Keratinocyte (primary cell): ENCODE measurements around the gene TDRKH. TPM values are rescaled to one million over a fixed set of nuclear protein-coding genes. Genes with fewer than 3 reads are reported as not detected.

Source experiments
- DNase-seq: peaks from one replicate; pipeline ENCODE4 v3.0.0-alpha.2; 2011; ENCODE audit warnings: low read depth, missing footprints, low spot score
- FAIRE-seq: peaks from 2 replicates; lab custom pipeline; 2011; peaks lifted over from hg19 to GRCh38; lab: Jason Lieb, UNC
- H2AFZ ChIP-seq: 2 replicates; pipeline ENCODE4 v1.6.0; 2012; ENCODE audit warnings: low read length, control low read depth, inconsistent platforms; ENCODE audit not compliant: control insufficient read depth
- H3K27ac ChIP-seq: 2 replicates; pipeline ENCODE4 v1.5.1; 2011; ENCODE audit warnings: low read length; ENCODE audit not compliant: control insufficient read depth, insufficient read depth
- H3K27me3 ChIP-seq: 3 replicates; pipeline ENCODE4 v1.6.0; 2011; ENCODE audit warnings: low read length; ENCODE audit not compliant: control insufficient read depth, insufficient read depth; ENCODE audit errors: extremely low read depth
- H3K36me3 ChIP-seq, 2 experiments: 2 replicates in 1 of 2; 3 replicates in 1 of 2; pipeline ENCODE4 v1.5.1; 2011; ENCODE audit warnings: low read length in 2 of 2, mild to moderate bottlenecking in 1 of 2; ENCODE audit not compliant: control insufficient read depth in 2 of 2, insufficient read depth in 2 of 2; ENCODE audit errors: extremely low read depth in 1 of 2
- H3K4me1 ChIP-seq: 3 replicates; pipeline ENCODE4 v1.5.1; 2011; ENCODE audit warnings: low read length; ENCODE audit not compliant: control insufficient read depth, insufficient read depth; ENCODE audit errors: extremely low read depth
- H3K4me2 ChIP-seq: 3 replicates; pipeline ENCODE4 v1.6.0; 2011; ENCODE audit warnings: low read depth, low read length; ENCODE audit not compliant: control insufficient read depth, insufficient read depth; ENCODE audit errors: extremely low read depth
- H3K4me3 ChIP-seq, 3 experiments: fragments of 200-600 bp in 1 of 3; sonication (generic) in 1 of 3; 2 replicates in 2 of 3; 3 replicates in 1 of 3; pipeline ENCODE4 v1.5.1; 2011 to 2016; ENCODE audit warnings: low read length in 3 of 3, mild to moderate bottlenecking in 3 of 3, control low read depth in 2 of 3, inconsistent platforms in 1 of 3, low read depth in 1 of 3, mixed read lengths in 1 of 3, mixed run types in 1 of 3, moderate library complexity in 1 of 3; ENCODE audit not compliant: control insufficient read depth in 2 of 3, insufficient read depth in 2 of 3; ENCODE audit errors: extremely low read depth in 1 of 3
- H3K79me2 ChIP-seq: 2 replicates; pipeline ENCODE4 v1.6.0; 2012; ENCODE audit warnings: low read length; ENCODE audit not compliant: control insufficient read depth, insufficient read depth
- H3K9ac ChIP-seq: 3 replicates; pipeline ENCODE4 v1.6.0; 2011; ENCODE audit warnings: low read length; ENCODE audit not compliant: control insufficient read depth, insufficient read depth; ENCODE audit errors: extremely low read depth
- H3K9me1 ChIP-seq: 3 replicates; pipeline ENCODE4 v1.6.0; 2011; ENCODE audit warnings: low read length; ENCODE audit not compliant: control insufficient read depth, insufficient read depth; ENCODE audit errors: extremely low read depth
- H3K9me3 ChIP-seq: 2 replicates; pipeline ENCODE4 v1.5.1; 2012; ENCODE audit warnings: low read depth, low read length; ENCODE audit not compliant: control insufficient read depth
- H4K20me1 ChIP-seq: 3 replicates; pipeline ENCODE4 v1.6.0; 2011; ENCODE audit warnings: low read length; ENCODE audit not compliant: control insufficient read depth, insufficient read depth; ENCODE audit errors: extremely low read depth
- EZH2 ChIP-seq: IDR thresholded peaks from one replicate; pipeline ENCODE4 v1.6.1; 2012; ENCODE audit warnings: inconsistent platforms, mild to moderate bottlenecking, low read length, moderate library complexity
- dilution Hi-C: fragments of 300-500 bp; cut with MboI; formaldehyde crosslinking; loops from one replicate; pipeline ENCODE4 v1.7.0; 2020; ENCODE audit warnings: low sequenced_read_pairs; ENCODE audit not compliant: extremely low pct_ligation_motif_present
- polyA plus RNA-seq, 5 experiments: library from polyadenylated mRNA; depleted of rRNA in 3 of 5; stranded (reverse) in 3 of 5; stranded (forward) in 1 of 5; unstranded in 1 of 5; fragments of >200 nt; gene quantifications; 1 replicate in 1 of 5; 2 replicates in 3 of 5; 3 replicates in 1 of 5; pipeline versions ENCODE4 v1.2.1 to v1.2.3, GENCODE V29; 2011 to 2012; ENCODE audit warnings: missing spikeins in 2 of 5, low read depth in 1 of 5, low replicate concordance in 1 of 5
- TF ChIP-seq, protein P1 (sequence below), 3 experiments: IDR thresholded peaks in 1 of 3; conservative IDR thresholded peaks in 1 of 3; optimal IDR thresholded peaks in 1 of 3; 2 replicates in 2 of 3; 3 replicates in 1 of 3; pipeline versions ENCODE3 to v1.5.1; 2011; ENCODE audit warnings: low read length in 3 of 3, mild to moderate bottlenecking in 3 of 3, moderate library complexity in 2 of 3, control low read depth in 1 of 3, inconsistent platforms in 1 of 3; ENCODE audit not compliant: insufficient read depth in 2 of 3; ENCODE audit errors: extremely low read depth in 1 of 3

The TDRKH gene
- polyA plus RNA-seq, 1 donor (not counting 4 experiments of a cell fraction or from before 2014, with no cell fraction given) = 9.7 TPM

DNA sequence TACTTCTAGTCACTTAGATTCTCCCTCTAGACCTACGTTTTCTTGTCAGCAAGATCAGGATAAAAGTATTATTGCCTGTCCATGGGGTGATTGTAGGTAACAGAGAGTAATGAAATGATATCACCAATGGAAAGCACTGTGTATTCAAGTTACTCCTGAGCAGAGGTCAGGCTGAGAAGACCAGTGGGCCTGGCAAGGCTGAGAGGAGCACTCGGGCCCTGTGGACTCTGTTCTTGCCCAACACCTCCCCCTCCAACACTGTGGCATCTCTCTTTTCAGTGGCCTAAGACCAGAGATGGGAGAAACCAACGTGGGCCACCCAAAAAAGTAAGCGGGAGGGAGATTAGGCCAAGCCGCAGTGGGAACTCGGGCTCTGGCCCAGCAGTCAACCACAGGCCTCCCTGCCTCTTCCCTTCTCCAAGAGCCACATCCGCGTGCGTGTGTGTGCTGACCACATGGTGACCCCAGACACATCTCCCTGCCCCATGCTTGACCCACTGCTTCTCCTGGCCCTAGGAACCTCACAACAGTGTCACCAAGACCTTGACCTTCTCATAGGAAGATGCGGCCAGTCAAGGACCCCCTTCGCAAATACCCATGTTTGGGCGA is 29.0 kb upstream of the TDRKH start:
- Histone ChIP-seq H3K9me3 (no peaks in the 10 kb centered on the region), H3K4me2 (no peak overlapping the region)
- FAIRE-seq = no peak

GRCh38 chr1:151817353-151817730 is 27.0 kb upstream of the TDRKH start:
- no peak overlapping the region for H3K27ac ChIP-seq
- no peak overlapping the region for H3K9ac ChIP-seq
- H3K27me3 ChIP-seq = peaks cover 4% of the 10 kb centered on the region
- TF ChIP-seq, protein P1, sequence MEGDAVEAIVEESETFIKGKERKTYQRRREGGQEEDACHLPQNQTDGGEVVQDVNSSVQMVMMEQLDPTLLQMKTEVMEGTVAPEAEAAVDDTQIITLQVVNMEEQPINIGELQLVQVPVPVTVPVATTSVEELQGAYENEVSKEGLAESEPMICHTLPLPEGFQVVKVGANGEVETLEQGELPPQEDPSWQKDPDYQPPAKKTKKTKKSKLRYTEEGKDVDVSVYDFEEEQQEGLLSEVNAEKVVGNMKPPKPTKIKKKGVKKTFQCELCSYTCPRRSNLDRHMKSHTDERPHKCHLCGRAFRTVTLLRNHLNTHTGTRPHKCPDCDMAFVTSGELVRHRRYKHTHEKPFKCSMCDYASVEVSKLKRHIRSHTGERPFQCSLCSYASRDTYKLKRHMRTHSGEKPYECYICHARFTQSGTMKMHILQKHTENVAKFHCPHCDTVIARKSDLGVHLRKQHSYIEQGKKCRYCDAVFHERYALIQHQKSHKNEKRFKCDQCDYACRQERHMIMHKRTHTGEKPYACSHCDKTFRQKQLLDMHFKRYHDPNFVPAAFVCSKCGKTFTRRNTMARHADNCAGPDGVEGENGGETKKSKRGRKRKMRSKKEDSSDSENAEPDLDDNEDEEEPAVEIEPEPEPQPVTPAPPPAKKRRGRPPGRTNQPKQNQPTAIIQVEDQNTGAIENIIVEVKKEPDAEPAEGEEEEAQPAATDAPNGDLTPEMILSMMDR (optimal IDR thresholded peaks at IDR 0.05 in 1 of 3, IDR thresholded peaks at IDR 0.05 in 1 of 3, conservative IDR thresholded peaks at IDR 0.05 in 1 of 3; ENCODE audit: extremely low read depth in 1 of 3, insufficient read depth in 2 of 3, low read length in 3 of 3) = no peak
- TF ChIP-seq EZH2 = no peak
- no peak overlapping the region for H3K4me2 ChIP-seq
- DNase-seq (no peak), FAIRE-seq (no peak)
- H4K20me1 ChIP-seq = no peaks in the 10 kb centered on the region
- no peak overlapping the region for H3K4me3 ChIP-seq
- dilution Hi-C loops = no loop called here
- no peaks in the 10 kb centered on the region for H3K9me1 ChIP-seq
- peaks cover 17% of the 10 kb centered on the region for H3K4me1 ChIP-seq
- H3K9me3 ChIP-seq = no peaks in the 10 kb centered on the region
- no peaks in the 10 kb centered on the region for H3K79me2 ChIP-seq
- H3K36me3 ChIP-seq = no peaks in the 10 kb centered on the region
- H2AFZ ChIP-seq = no peak overlapping the region

More for the DNA sequence above, 29.0 kb upstream of the TDRKH start:
- TF ChIP-seq, protein P1 (optimal IDR thresholded peaks at IDR 0.05 in 1 of 3, IDR thresholded peaks at IDR 0.05 in 1 of 3, conservative IDR thresholded peaks at IDR 0.05 in 1 of 3; ENCODE audit: extremely low read depth in 1 of 3, insufficient read depth in 2 of 3, low read length in 3 of 3) = no peak
- H3K36me3 ChIP-seq = no peaks in the 10 kb centered on the region
- no peak for DNase-seq
- no peak overlapping the region for H2AFZ ChIP-seq
- no peaks in the 10 kb centered on the region for H3K9me1 ChIP-seq
- no peaks in the 10 kb centered on the region for H3K79me2 ChIP-seq
- no peaks in the 10 kb centered on the region for H3K27me3 ChIP-seq
- H3K27ac ChIP-seq = no peak overlapping the region
- no peak overlapping the region for H3K4me3 ChIP-seq
- no peaks in the 10 kb centered on the region for H4K20me1 ChIP-seq
- dilution Hi-C loops = no loop called here
- no peak overlapping the region for H3K9ac ChIP-seq
- H3K4me1 ChIP-seq = peaks cover 17% of the 10 kb centered on the region
